ENCODE measurements around the gene ADCY2. TPM values are rescaled to one million over a fixed set of nuclear protein-coding genes. Genes with fewer than 3 reads are reported as not detected.
A peak's percentile ranks its signal among the peaks of the same experiment; 100 is the strongest.

The ADCY2 gene
- polyA plus RNA-seq, 1 donor (not counting 4 experiments of a cell fraction or from before 2014, with no cell fraction given), result 0.13 TPM

- no peaks in the 10 kb centered on the region for H3K27me3 ChIP-seq (ENCODE audit: control insufficient read depth, extremely low read depth, insufficient read depth, low read length)
- no peak overlapping the region for H3K9ac ChIP-seq (ENCODE audit: control insufficient read depth, extremely low read depth, insufficient read depth, low read length)
- no peaks in the 10 kb centered on the region for H3K36me3 ChIP-seq (ENCODE audit: control insufficient read depth in 2 of 2, extremely low read depth in 1 of 2, insufficient read depth in 2 of 2, low read length in 2 of 2)
- no peak for FAIRE-seq
- no peaks in the 10 kb centered on the region for H3K79me2 ChIP-seq (ENCODE audit: control insufficient read depth, insufficient read depth, low read length)
- no peaks in the 10 kb centered on the region for H4K20me1 ChIP-seq (ENCODE audit: control insufficient read depth, extremely low read depth, insufficient read depth, low read length)
- H3K4me1 ChIP-seq (ENCODE audit: control insufficient read depth, extremely low read depth, insufficient read depth, low read length), result no peaks in the 10 kb centered on the region
- dilution Hi-C loops (cut with MboI; ENCODE audit: extremely low pct_ligation_motif_present, low sequenced_read_pairs), result no loop called here
- no peak overlapping the region for H3K4me3 ChIP-seq (ENCODE audit: control insufficient read depth in 2 of 3, extremely low read depth in 1 of 3, insufficient read depth in 2 of 3, low read depth in 1 of 3, low read length in 3 of 3)
- no peaks in the 10 kb centered on the region for H3K9me3 ChIP-seq (ENCODE audit: control insufficient read depth, low read depth, low read length)
- no peak for DNase-seq (ENCODE audit: low read depth, low spot score)
- H3K9me1 ChIP-seq (ENCODE audit: control insufficient read depth, extremely low read depth, insufficient read depth, low read length), result no peaks in the 10 kb centered on the region
- TF ChIP-seq EZH2 (IDR thresholded peaks at IDR 0.05; ENCODE audit: low read length) (no peak), CTCF (optimal IDR thresholded peaks at IDR 0.05 in 1 of 3, IDR thresholded peaks at IDR 0.05 in 1 of 3, conservative IDR thresholded peaks at IDR 0.05 in 1 of 3; ENCODE audit: extremely low read depth in 1 of 3, insufficient read depth in 2 of 3, low read length in 3 of 3) (peak in 1 of 3 experiments; percentile 3)
- no peak overlapping the region for H3K27ac ChIP-seq (ENCODE audit: control insufficient read depth, insufficient read depth, low read length)
- H2AFZ ChIP-seq (ENCODE audit: control insufficient read depth, low read length), result no peak overlapping the region
- H3K4me2 ChIP-seq (ENCODE audit: control insufficient read depth, extremely low read depth, insufficient read depth, low read depth, low read length), result no peak overlapping the region
Observed at GRCh38 chr5:7816535-7816901, 420.6 kb downstream of the ADCY2 start.

GRCh38 chr5:7822449-7822848 lies 426.5 kb downstream of the ADCY2 start:
- Histone ChIP-seq H3K9me1 (ENCODE audit: control insufficient read depth, extremely low read depth, insufficient read depth, low read length) (no peaks in the 10 kb centered on the region), H3K27me3 (ENCODE audit: control insufficient read depth, extremely low read depth, insufficient read depth, low read length) (no peaks in the 10 kb centered on the region), H3K9me3 (ENCODE audit: control insufficient read depth, low read depth, low read length) (no peaks in the 10 kb centered on the region), H3K4me3 (ENCODE audit: control insufficient read depth in 2 of 3, extremely low read depth in 1 of 3, insufficient read depth in 2 of 3, low read depth in 1 of 3, low read length in 3 of 3) (no peak overlapping the region), H2AFZ (ENCODE audit: control insufficient read depth, low read length) (no peak overlapping the region), H3K4me1 (ENCODE audit: control insufficient read depth, extremely low read depth, insufficient read depth, low read length) (no peaks in the 10 kb centered on the region), H3K27ac (ENCODE audit: control insufficient read depth, insufficient read depth, low read length) (no peak overlapping the region), H3K36me3 (ENCODE audit: control insufficient read depth in 2 of 2, extremely low read depth in 1 of 2, insufficient read depth in 2 of 2, low read length in 2 of 2) (no peaks in the 10 kb centered on the region), H3K9ac (ENCODE audit: control insufficient read depth, extremely low read depth, insufficient read depth, low read length) (no peak overlapping the region), H3K79me2 (ENCODE audit: control insufficient read depth, insufficient read depth, low read length) (no peaks in the 10 kb centered on the region), H4K20me1 (ENCODE audit: control insufficient read depth, extremely low read depth, insufficient read depth, low read length) (no peaks in the 10 kb centered on the region), H3K4me2 (ENCODE audit: control insufficient read depth, extremely low read depth, insufficient read depth, low read depth, low read length) (no peak overlapping the region)
- dilution Hi-C loops (cut with MboI; ENCODE audit: extremely low pct_ligation_motif_present, low sequenced_read_pairs), result no loop called here
- TF ChIP-seq EZH2 (IDR thresholded peaks at IDR 0.05; ENCODE audit: low read length) (no peak), CTCF (optimal IDR thresholded peaks at IDR 0.05 in 1 of 3, IDR thresholded peaks at IDR 0.05 in 1 of 3, conservative IDR thresholded peaks at IDR 0.05 in 1 of 3; ENCODE audit: extremely low read depth in 1 of 3, insufficient read depth in 2 of 3, low read length in 3 of 3) (no peak)
- FAIRE-seq (no peak), DNase-seq (ENCODE audit: low read depth, low spot score) (no peak)

Data from keratinocyte (primary cell).